GM19455 (cell line): Measurements from ENCODE around the gene GPRC5D.
A peak's percentile ranks its signal among the peaks of the same experiment; 100 is the strongest.

Source experiments
- ATAC-seq: cut with Tn5 transposase; IDR thresholded peaks from one replicate; pipeline ENCODE4 v1.9.1; 2021; ENCODE audit not compliant: unreplicated experiment

The GPRC5D gene

DNA sequence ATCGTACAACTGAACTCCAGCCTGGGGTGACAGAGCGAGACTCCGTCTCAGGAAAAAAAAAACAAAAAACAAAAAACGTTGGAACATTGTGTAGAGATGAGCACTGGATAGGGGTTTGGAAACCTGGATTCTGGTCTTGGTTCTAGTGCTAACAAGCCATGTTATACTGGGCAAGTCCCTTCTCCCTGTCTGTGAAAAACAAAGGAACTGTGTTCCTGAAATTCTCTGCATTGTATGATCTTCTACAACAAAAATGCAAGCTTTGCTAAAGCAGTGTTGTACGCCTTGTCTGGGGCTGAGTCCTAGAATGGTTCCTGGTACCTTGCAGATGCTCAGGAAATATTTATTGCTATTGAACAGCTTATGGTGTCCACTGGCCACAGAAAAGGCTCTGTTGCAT is 13.4 kb downstream of the GPRC5D start:
- no peak for ATAC-seq

DNA sequence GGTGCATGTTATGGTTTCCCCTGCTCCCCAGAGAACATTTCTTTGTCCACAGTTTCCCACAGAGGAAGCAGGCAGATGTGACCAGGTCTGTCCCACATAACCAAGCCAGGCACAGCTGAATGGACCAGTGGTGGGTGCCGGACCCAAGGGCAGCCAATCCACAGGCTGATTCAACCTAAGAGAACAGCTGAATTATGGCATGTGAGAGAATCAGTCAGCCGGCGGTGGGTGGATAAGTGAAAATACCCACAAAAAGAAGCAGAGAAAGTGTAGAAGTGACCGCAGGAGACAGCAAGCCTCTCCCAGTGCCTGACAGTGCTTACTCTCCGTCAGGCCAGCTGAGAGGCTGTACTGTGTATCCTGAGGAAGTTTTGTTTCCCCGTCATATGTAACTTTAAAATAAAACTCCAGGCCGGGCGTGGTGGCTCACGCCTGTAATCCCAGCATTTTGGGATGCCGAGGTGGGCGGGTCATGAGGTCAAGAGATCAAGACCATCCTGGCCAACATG is 14.9 kb downstream of the GPRC5D start:
- no peak for ATAC-seq

DNA sequence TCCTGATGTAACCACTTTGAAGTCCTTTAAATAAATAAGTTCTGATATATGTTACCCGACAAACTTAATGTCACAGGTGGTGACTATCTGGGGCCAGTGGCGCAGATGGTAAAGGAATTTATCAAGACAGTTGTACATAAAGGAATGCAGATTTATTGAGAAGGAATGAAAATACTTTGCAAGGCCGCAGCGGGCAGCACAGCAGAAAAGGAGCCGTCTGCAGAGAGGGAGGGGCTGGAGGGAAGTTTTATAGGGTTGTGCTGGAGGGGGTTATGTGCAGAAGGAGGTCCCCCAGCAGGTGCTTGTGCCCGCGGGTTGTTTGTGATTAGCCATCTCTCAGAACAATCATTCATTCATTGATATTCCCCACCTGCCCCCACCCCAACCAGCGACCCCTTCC is 17.4 kb downstream of the GPRC5D start:
- no peak for ATAC-seq

DNA sequence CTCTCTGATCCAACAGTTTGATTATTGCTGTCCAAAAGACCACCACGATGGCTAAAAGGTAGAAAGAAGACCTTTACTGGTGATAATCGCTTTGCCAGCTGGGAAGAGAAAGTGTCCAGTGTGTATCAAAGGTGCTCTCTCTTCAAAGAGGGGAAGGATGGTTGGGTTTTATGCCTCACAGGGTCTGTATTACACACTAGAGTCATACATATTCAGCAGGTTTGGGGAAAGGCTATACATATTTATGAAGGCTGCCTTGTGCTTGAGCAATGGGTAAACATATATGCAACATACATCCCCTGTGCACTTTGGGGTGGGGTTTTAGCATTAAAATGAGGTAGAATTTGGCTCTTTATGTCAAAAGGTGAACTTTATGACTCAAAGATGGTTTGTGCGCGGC is 18.2 kb downstream of the GPRC5D start:
- ATAC-seq, result no peak

DNA sequence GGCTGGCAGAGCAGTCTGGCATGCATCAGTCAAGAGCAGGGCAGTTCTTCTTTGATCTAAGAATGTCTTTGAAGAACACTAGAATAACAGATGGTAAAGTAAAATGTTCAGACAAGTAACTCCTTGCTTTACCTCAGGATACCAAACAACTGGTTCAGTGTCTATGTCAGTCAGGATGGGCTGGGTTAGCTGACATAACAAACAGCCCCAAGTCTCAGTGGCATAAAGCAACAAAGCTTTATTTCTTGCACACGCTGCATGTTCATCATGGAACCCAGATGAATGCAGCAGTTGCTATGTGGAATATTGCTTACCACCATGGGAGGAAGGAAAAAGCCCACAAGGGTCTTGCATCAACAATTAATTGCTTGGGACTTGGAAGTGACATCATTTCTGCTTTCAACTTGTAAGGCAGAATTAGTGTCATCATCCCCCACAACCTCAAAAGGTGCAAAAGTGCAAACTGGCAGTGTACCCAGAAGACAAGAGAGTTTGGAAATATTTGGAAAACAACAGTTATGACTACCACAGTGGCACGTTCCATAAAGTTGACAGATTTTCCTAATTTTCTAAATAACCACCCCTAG is 21.2 kb downstream of the GPRC5D start:
- no peak for ATAC-seq

DNA sequence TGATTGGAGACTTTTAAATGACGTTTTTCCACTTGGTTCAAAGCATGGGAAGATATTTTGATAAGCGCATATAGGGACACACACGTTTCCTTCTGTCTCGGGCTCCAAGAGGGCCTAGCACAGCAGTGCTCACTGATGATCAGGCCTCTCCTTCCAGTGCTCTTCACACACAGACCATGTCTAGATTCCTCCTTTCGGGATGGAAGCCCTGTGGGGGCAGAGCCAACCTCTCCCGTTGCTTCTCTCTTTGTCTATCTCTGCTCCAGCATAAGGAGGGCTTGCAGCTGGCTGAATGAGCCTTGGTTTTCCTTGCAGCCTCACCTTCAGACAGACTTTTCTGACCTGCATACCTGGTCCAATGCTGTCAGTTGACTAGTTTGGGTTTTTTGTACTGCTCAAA is 22.3 kb downstream of the GPRC5D start:
- ATAC-seq, result no peak

DNA sequence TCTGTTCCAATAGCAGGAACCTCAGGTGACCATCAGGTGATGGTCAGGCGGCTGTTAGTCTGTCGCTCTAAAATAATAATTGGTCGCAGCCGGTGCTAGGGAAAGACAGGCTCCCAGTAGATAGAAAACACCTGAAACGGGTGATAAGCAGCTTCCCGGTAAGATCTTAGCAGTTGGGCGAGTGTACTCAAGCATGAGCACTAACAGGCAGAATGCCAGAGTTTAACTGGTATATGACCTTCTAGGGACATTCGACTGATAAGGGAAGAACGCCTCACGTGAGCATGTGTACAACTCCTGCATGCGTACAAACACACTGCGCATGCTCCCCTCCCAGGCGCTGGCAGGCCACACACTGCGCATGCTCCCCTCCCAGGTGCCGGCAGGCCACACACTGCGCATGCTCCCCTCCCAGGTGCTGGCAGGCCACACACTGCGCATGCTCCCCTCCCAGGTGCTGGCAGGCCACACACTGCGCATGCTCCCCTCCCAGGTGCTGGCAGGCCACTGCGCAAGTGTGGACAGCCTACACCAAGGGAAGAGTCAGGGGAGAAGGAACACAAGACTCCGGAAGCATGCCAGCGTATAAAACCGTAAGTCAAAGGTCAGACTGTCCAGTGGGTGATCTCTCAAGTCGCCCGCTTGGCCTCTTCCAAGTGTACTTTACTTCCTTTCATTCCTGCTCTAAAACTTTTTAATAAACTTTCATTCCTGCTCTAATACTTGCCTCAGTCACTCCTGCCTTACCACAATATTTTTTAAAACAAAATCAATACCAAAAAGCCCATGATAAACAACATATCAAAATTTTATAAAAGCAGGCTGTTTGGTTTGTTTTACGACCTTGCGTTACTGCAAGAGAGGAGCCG is 24.5 kb downstream of the GPRC5D start:
- ATAC-seq, result no peak

DNA sequence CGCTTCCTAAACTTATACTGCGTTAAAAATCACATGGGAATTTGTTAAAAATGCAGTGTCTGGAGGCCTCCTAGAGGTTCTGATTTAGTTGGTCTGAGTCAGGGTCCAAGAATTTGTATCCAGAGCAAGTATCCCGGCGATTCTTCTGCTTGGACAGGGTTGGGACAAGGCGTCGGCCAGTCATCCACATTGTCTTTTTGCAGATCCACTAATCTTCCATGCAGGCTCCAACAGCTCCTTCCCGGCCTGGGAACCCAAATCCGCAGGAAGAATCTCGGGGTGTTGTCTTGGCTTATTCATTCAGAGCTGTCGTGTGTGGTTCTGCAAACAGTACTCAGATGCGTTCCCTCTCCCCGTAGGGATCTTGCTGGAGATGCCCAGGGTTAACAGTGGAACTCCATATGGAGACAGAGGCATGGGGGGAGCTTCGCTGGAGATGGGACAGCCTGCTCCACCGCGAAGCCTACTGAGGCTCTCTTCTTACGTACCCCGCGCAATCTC is 25.3 kb downstream of the GPRC5D start:
- no peak for ATAC-seq

DNA sequence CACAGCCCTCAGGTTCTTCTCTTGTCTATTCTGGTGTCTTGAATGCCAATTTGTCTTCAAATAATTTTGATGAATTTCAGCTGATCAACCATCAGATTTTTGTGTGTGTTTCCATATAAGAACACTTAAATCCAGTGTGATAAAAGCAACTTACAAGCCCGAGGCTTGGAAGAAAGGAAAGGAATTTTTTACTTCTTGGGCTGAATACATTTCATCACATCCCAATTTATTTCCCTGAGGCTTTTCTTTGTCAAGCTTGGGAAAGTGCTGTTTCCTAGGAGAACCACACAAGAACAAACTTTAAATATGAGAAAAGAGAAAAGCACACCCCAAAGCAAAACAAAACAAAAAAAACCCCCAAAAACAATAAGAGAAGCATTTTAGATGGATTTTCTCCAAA is 26.6 kb downstream of the GPRC5D start:
- no peak for ATAC-seq

DNA sequence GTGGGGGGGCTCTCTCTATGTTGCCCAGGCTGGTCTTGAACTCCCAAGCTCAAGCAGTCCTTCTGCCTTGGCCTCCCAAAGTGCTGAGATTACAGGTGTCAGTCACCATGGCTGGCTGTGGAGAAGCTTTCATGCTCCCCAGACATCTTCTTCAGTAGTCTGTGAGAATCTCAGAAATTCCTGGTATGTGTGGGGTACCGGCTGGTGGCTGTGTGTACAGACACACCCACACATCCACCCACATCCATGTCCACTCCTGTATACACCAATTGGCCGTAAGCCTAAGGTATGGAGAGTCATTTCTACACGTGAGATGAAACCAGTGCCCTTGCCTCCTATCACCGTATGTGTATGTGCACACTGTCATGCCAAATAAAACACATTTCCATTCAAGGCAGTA is 27.8 kb downstream of the GPRC5D start:
- no peak for ATAC-seq

DNA sequence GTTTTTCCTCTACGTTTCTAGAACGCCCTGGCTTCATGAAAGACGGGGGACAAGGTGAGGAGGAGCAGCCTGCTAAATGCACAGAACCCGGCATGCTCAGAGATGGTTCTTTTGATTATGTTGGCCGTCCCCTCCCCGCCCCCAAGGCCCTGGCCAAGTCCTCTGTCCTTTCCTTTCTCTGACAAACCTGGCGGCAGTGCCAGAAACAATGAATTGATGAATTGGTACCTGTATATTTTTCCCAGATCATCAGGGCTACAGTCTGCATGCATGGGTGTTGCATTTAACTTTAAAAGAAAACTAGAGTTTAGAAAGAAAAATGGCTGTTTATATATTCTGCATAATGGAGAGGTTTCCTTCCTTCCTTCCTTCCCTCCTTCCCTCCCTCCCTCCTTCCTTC is 29.0 kb downstream of the GPRC5D start:
- ATAC-seq, result no peak

DNA sequence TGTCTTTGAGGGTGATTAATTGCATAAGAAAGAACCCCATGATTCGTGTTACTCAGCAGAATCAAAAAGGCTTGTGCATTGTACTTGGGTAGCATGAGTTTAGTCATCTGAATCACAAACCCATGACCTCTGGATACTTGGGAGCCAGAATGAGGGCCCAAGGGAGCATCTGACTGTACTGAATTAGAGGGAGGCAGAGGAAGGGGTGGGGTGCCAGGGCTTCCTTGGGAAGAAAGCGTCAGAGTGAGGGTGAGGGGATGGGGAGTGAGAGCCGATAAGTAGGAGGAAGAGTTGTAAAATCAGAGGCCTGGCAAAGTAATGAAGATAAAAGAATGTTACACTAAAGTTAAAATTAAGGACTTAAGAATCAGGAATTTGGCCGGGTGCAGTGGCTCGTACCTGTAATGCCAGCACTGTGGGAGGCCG is 29.8 kb downstream of the GPRC5D start:
- no peak for ATAC-seq

DNA sequence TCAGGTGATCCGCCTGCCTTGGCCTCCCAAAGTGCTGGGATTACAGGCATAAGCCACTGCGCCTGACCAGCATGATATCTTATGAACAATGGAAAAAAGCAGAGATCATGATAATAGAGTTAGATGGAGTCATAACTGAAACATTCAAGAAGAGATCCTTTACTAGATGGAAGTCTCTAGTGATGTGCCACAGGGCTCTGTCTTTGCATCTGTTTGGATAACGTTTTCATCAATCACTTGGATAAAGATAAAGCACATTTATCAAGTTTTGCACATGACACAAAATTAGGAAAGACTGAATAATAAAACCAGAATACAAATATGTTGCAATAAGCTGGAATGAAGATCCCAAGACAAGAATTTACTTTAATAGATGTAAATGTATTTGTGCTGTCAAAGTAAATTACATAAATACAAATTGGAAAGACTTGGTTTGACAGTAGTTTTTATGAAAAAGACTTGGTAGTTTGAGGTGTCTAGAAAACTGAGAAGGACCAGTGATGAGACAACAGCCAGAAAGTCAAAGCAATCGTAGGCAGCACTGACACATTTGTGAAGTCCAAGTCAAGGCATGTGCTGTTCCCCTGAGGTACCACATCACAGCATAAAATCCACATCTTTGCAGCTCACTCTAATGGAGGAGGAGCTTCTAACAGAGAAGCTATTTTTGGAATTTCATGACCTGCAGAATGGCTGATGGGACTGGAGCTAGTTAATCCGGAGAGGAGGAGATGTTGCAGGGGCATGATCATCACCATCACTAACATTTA is 32.1 kb downstream of the GPRC5D start:
- no peak for ATAC-seq

DNA sequence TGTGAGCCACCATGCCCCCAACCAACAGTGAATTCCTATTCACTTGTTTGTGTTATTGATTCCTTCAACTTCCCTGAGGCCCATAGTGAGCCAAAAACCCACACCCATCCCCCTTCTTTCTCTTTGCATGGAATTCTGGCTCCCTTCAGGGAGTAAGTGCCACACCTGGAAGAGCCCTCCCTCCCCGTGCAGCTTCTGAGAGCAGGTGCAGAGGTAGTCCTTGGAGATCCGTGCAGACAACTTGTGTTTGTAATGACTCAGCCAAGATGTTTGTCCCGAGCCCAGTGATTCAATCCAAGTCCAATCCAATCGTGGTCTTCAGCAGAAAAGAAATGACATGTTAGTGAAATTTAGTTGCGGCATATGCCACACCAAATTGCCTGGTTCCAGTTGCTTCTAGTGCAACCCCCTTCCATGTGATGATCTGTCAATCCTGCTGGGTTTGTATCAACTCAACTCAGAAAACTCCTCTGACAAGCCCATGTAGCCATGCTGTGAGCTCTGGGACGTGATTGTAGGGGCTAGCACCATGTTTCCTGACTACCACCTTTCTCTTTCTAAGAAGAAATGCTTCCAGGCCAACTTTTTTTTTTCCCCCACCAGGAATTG is 33.1 kb downstream of the GPRC5D start:
- no peak for ATAC-seq

DNA sequence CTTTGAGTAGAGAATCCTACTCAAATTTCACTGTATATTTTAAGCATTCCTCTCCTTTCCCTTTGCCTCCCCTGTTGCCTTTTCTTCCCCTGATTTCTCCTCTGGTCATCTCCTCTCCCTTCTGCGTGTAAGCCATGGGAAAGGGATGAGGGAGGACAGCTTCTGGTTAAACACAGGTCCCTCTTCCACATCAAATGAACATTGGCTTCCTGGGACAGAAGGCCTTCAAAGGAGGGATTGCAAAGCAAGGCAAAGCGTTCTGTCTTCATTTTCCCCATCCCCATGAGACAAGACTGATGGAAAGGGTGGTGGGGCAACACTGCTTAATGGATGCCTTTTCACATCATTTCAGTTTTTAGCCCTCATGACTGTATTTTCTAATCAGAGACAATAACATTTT is 34.5 kb downstream of the GPRC5D start:
- ATAC-seq, result no peak

DNA sequence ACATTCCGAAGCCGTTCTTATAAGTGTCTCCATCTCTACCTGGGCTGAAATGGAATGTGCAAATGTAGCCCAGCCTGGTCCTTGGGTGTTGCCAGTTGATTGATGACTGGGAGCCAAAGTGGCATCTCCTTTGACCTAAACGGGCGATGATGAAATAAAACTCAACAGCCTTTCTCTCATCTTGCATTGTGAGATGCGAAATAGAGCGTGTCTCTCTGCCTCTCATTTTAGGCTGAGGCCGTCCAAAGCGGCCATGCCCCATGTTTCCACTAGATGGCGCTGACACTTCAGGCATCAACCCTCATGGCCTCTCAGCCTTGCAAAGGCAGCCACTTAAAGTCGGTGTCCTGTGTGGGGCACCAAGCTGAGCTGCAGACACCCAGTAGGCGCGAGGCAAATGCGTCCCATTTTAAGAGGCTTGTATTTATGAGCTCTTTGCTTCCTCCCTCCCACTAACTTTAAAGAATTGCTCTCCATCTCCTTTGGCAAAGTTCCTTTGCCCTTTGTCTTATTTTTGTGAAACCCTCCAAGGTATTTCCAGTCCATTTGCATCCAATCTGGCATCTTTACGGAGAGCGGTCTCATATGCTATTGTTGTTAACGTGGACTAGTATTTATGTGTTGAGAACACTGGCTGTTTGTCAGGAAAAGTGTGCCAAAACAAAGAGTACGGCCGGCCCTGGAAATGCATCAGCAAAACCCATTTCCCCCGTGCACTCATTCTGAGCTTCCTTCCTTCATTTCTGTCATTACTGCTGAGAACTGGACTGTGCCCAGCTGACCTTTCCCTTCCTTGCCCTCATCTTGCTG is 35.6 kb downstream of the GPRC5D start:
- ATAC-seq, result peak; percentile 93

DNA sequence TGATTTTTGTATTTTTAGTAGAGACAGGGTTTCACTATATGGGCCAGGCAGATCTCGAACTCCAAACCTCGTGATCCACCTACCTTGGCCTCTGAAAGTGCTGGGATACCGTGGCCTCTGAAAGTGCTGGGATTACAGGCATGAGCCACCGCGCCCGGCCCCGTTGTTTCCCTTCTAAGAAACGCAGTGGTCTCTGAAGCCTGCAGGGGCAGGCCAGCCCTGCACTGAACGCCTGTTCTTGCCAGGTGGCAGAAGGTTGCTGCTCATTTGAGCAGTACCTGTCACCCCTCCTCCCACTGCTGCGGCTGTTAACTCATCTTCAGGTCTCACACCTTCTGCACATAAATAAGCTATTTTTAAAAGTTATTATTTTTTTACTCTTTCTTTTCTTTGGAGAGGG is 36.3 kb downstream of the GPRC5D start:
- ATAC-seq, result no peak

DNA sequence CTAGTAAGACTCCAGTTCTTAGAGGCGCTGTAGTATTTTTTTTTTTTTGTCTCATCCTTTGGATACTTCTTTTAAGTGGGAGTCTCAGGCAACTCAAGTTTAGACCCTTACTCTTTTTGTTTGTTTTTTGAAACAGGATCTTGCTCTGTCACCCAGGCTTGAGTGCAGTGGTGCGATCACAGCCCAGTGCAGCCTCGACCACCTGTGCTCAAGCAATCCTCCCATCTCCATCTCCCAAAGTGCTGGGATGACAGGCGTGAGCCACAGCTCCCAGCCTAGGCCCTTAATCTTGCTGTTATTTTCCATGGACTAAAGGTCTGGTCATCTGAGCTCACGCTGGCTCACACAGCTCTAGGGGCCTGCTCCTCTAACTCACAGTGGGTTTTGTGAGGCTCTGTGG is 39.3 kb downstream of the GPRC5D start:
- no peak for ATAC-seq

DNA sequence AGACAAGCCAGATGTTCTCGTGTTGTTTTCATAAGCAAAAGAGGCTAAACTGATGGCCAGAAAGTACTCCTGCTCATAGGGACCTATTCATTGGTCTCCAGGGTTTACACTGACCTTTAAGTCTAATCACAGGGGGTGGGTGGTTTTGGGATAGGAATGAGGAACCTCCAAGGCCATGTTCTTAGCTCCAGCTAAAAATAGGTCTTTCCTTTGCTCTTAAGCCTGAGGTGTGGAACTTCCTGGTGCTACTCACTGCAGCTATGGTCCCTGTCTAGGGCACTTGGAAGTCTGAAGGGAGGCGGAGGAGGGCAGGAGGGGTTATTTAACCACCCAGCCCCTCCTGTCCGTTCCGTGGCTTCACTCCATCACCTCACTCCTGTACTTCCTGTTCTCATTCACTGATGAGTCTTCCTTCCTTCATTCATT is 42.0 kb downstream of the GPRC5D start:
- no peak for ATAC-seq
